CD4-positive, alpha-beta T cell (primary cell): ENCODE data around the gene NOP56. TPM values are rescaled to one million over a fixed set of nuclear protein-coding genes. Genes with fewer than 3 reads are reported as not detected.

Source experiments
- ATAC-seq: fragments of 200-7000 bp; cut with Tn5 transposase; one replicate; pipeline ENCODE4 v1.10.0; 2022; ENCODE audit warnings: mild to moderate bottlenecking; ENCODE audit not compliant: poor library complexity
- CTCF ChIA-PET: fragments of 350-600 bp; sonication (Branson Sonifier 250); formaldehyde crosslinking; loops from one replicate; lab custom pipeline; 2021; ENCODE audit warnings: antibody characterized with exemption, inconsistent platforms; lab: Charles Lee
- POLR2A ChIA-PET: fragments of 350-600 bp; sonication (Branson Sonifier 250); formaldehyde crosslinking; loops from one replicate; lab custom pipeline; 2021; ENCODE audit warnings: antibody characterized with exemption, inconsistent platforms; lab: Charles Lee
- DNase-seq, 14 experiments: peaks; one replicate each; pipeline ENCODE4 v3.0.0-alpha.2; 2013 to 2020; ENCODE audit warnings: mixed read lengths in 2 of 14
- H3K27ac ChIP-seq, 2 donors: one replicate each; pipeline versions ENCODE4 v1.5.1 to v1.7.0; 2013; ENCODE audit warnings: low read length in 2 of 2, low read depth in 1 of 2, mild to moderate bottlenecking in 1 of 2
- H3K27me3 ChIP-seq, 2 experiments: 1 replicate in 1 of 2; 2 replicates in 1 of 2; pipeline versions ENCODE4 v1.6.1 to v1.7.0; 2013; ENCODE audit warnings: low read length in 2 of 2, control low read depth in 1 of 2, mild to moderate bottlenecking in 1 of 2, moderate library complexity in 1 of 2; ENCODE audit not compliant: insufficient read depth in 2 of 2, control insufficient read depth in 1 of 2
- H3K36me3 ChIP-seq: one replicate; pipeline ENCODE4 v1.6.1; 2013; ENCODE audit warnings: low read length, control low read depth; ENCODE audit not compliant: insufficient read depth
- H3K4me1 ChIP-seq: one replicate; pipeline ENCODE4 v1.6.1; 2013; ENCODE audit warnings: low read length, control low read depth; ENCODE audit not compliant: insufficient read depth
- H3K4me3 ChIP-seq: one replicate; pipeline ENCODE4 v1.5.1; 2013; ENCODE audit warnings: mild to moderate bottlenecking, low read length, moderate library complexity
- H3K9me3 ChIP-seq, 2 experiments: 1 replicate in 1 of 2; 2 replicates in 1 of 2; pipeline versions ENCODE4 v1.6.1 to v1.7.0; 2013; ENCODE audit warnings: low read length in 2 of 2, mild to moderate bottlenecking in 2 of 2, control low read depth in 1 of 2, moderate library complexity in 1 of 2; ENCODE audit not compliant: control insufficient read depth in 1 of 2, insufficient read depth in 1 of 2
- H3K27ac Mint-ChIP-seq: one replicate; pipeline ENCODE4 v1.8.0; 2020; ENCODE audit warnings: mixed read lengths
- H3K27me3 Mint-ChIP-seq: one replicate; pipeline ENCODE4 v1.8.0; 2021; ENCODE audit warnings: mixed read lengths
- H3K36me3 Mint-ChIP-seq: one replicate; pipeline ENCODE4 v1.8.0; 2021; ENCODE audit warnings: low read depth, mixed read lengths
- H3K4me1 Mint-ChIP-seq: one replicate; pipeline ENCODE4 v1.8.0; 2021; ENCODE audit warnings: low read depth, mixed read lengths
- H3K4me3 Mint-ChIP-seq: one replicate; pipeline ENCODE4 v1.8.0; 2020; ENCODE audit warnings: mild to moderate bottlenecking, mixed read lengths
- H3K9me3 Mint-ChIP-seq: one replicate; pipeline ENCODE4 v1.8.0; 2020; ENCODE audit warnings: mixed read lengths
- intact Hi-C, 2 experiments: fragments of 100-400 bp; cut with DNase I in 1 of 2; cut with micrococcal nuclease in 1 of 2; formaldehyde crosslinking; loops; one replicate each; pipeline versions ENCODE4 v1.15.1 to v1.9.0; 2023 to 2025; cut with DNase I, micrococcal nuclease
- total RNA-seq, 174 experiments: library from RNA in 2 of 174; stranded (reverse) in 2 of 174; gene quantifications; one replicate each; pipeline ENCODE4 v1.2.3 and lab custom pipeline; 2021 to 2026
- TF ChIP-seq, protein P1 (sequence below): fragments of 200-600 bp; IDR thresholded peaks from one replicate; pipeline ENCODE4 v1.8.0; 2022; ENCODE audit warnings: antibody characterized with exemption, mild to moderate bottlenecking

NOP56 gene
- total RNA-seq, 2 experiments from 2014 or later, result 261 to 262 TPM

DNA sequence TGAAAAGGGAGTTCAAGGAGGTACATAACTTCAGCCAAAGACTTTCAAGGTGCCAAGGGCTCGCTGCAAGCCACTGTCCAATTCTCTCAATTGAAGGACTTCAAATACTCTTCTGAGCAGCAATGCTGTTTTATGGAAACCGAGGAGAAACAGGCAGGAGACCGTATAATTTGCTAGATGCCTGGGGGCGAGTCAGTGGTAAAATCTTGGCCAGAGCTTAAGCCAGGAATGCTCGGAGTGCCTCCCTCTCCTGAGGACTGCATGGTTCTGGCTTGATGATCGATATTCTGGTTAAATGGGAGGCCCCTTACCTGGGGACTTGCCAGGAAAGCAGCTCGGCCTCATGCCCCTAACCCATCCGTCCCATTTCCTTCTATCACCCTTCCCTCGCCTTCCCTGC lies 35.8 kb upstream of the NOP56 start:
- Histone ChIP-seq H3K27ac (no peak overlapping the region), H3K4me3 (no peak overlapping the region), H3K9me3 (peaks cover 0 to 3% of the 10 kb centered on the region in 2 experiments), H3K4me1 (no peaks in the 10 kb centered on the region), H3K36me3 (no peaks in the 10 kb centered on the region), H3K27me3 (peaks cover 13 to 22% of the 10 kb centered on the region in 2 experiments)
- Mint-ChIP-seq H3K4me3 (no peak overlapping the region), H3K36me3 (no peaks in the 10 kb centered on the region), H3K9me3 (no peaks in the 10 kb centered on the region), H3K27me3 (peaks cover 64% of the 10 kb centered on the region), H3K4me1 (no peaks in the 10 kb centered on the region), H3K27ac (no peak overlapping the region)
- ChIA-PET CTCF (no interaction called here), POLR2A (no interaction called here)
- intact Hi-C loops, result no loop called here
- DNase-seq, result no peak
- ATAC-seq, result no peak
- TF ChIP-seq, protein P1, sequence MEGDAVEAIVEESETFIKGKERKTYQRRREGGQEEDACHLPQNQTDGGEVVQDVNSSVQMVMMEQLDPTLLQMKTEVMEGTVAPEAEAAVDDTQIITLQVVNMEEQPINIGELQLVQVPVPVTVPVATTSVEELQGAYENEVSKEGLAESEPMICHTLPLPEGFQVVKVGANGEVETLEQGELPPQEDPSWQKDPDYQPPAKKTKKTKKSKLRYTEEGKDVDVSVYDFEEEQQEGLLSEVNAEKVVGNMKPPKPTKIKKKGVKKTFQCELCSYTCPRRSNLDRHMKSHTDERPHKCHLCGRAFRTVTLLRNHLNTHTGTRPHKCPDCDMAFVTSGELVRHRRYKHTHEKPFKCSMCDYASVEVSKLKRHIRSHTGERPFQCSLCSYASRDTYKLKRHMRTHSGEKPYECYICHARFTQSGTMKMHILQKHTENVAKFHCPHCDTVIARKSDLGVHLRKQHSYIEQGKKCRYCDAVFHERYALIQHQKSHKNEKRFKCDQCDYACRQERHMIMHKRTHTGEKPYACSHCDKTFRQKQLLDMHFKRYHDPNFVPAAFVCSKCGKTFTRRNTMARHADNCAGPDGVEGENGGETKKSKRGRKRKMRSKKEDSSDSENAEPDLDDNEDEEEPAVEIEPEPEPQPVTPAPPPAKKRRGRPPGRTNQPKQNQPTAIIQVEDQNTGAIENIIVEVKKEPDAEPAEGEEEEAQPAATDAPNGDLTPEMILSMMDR, result no peak

DNA sequence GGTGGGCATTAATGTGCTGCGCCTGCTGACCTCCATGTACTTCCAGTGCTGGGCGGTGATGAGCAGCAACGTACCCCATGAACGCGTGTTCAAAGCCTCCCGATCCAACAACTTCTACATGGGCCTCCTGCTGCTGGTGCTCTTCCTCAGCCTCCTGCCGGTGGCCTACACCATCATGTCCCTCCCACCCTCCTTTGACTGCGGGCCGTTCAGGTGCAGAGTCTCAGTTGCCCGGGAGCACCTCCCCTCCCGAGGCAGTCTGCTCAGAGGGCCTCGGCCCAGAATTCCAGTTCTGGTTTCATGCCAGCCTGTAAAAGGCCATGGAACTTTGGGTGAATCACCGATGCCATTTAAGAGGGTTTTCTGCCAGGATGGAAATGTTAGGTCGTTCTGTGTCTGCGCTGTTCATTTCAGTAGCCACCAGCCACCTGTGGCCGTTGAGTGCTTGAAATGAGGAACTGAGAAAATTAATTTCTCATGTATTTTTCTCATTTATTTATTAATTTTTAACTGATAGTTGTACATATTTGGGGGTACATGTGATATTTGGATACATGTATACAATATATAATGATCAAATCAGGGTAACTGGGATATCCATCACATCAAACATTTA lies 35.2 kb upstream of the NOP56 start:
- peaks cover 0 to 3% of the 10 kb centered on the region in 2 experiments for H3K9me3 ChIP-seq
- H3K27ac ChIP-seq, result no peak overlapping the region
- no peaks in the 10 kb centered on the region for H3K4me1 ChIP-seq
- POLR2A ChIA-PET, result no interaction called here
- H3K9me3 Mint-ChIP-seq, result no peaks in the 10 kb centered on the region
- no peaks in the 10 kb centered on the region for H3K36me3 ChIP-seq
- DNase-seq, result no peak
- no peaks in the 10 kb centered on the region for H3K4me1 Mint-ChIP-seq
- H3K27ac Mint-ChIP-seq, result no peak overlapping the region
- peaks cover 60% of the 10 kb centered on the region for H3K27me3 Mint-ChIP-seq
- H3K27me3 ChIP-seq, result peaks cover 13 to 20% of the 10 kb centered on the region in 2 experiments
- TF ChIP-seq, protein P1, result no peak
- H3K4me3 Mint-ChIP-seq, result no peak overlapping the region
- ATAC-seq, result no peak
- H3K4me3 ChIP-seq, result no peak overlapping the region
- intact Hi-C loops, result no loop called here
- no peaks in the 10 kb centered on the region for H3K36me3 Mint-ChIP-seq
- CTCF ChIA-PET, result no interaction called here

DNA sequence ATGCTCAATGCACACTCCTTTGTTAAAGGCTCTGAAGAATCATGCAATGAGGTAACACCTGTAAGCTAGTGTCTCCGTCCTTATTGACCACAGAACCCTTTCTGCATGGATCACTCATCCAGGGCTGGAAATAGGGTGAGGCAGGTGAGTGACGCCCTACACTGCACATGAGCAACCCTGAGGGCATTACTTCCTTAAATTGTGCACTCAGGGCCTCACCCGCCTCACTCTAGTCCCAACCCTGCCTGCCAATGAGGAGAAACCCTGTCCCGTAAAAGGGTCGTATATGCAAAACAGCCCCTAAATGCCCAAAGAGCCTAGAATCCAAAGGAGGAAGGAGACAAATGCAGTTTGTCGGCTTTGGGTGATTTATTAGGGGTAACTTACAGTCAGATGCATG lies 33.6 kb upstream of the NOP56 start:
- H3K4me1 Mint-ChIP-seq, result no peaks in the 10 kb centered on the region
- no peak overlapping the region for H3K4me3 Mint-ChIP-seq
- no peak overlapping the region for H3K27ac Mint-ChIP-seq
- H3K27ac ChIP-seq, result no peak overlapping the region
- H3K36me3 Mint-ChIP-seq, result no peaks in the 10 kb centered on the region
- TF ChIP-seq, protein P1, result no peak
- H3K4me3 ChIP-seq, result no peak overlapping the region
- DNase-seq (no peak), ATAC-seq (no peak)
- peaks cover 0 to 3% of the 10 kb centered on the region in 2 experiments for H3K9me3 ChIP-seq
- POLR2A ChIA-PET, result no interaction called here
- peaks cover 8 to 12% of the 10 kb centered on the region in 2 experiments for H3K27me3 ChIP-seq
- no peaks in the 10 kb centered on the region for H3K9me3 Mint-ChIP-seq
- intact Hi-C loops, result no loop called here
- H3K36me3 ChIP-seq, result no peaks in the 10 kb centered on the region
- H3K27me3 Mint-ChIP-seq, result peaks cover 46% of the 10 kb centered on the region
- H3K4me1 ChIP-seq, result no peaks in the 10 kb centered on the region
- CTCF ChIA-PET, result no interaction called here
